H9 (cell line): ENCODE measurements around the gene ACTN3. TPM values are rescaled to one million over a fixed set of nuclear protein-coding genes. Genes with fewer than 3 reads are reported as not detected.

Source experiments
- DNase-seq: peaks from one replicate; pipeline ENCODE4 v3.0.0-alpha.2; 2017
- H2AFZ ChIP-seq: one replicate; pipeline ENCODE4 v1.6.1; 2013; ENCODE audit warnings: mild to moderate bottlenecking, low read length, control low read depth, moderate library complexity
- H2AK5ac ChIP-seq: 2 replicates; pipeline ENCODE4 v1.6.1; 2013; ENCODE audit warnings: low read length, control low read depth, mixed read lengths; ENCODE audit not compliant: insufficient read length
- H2BK120ac ChIP-seq: one replicate; pipeline ENCODE4 v1.6.1; 2013; ENCODE audit warnings: low read depth, mild to moderate bottlenecking, low read length, control low read depth, inconsistent platforms; ENCODE audit not compliant: poor library complexity, severe bottlenecking
- H2BK12ac ChIP-seq: 2 replicates; pipeline ENCODE4 v1.6.1; 2013; ENCODE audit warnings: low read length, control low read depth, mixed read lengths, low read depth; ENCODE audit not compliant: insufficient read length
- H2BK15ac ChIP-seq: 2 replicates; pipeline ENCODE4 v1.6.1; 2013; ENCODE audit warnings: low read depth, low read length, control low read depth
- H2BK20ac ChIP-seq: one replicate; pipeline ENCODE4 v1.6.1; 2013; ENCODE audit warnings: low read depth, mild to moderate bottlenecking, low read length, control low read depth, inconsistent platforms; ENCODE audit not compliant: poor library complexity, severe bottlenecking
- H2BK5ac ChIP-seq: 2 replicates; pipeline ENCODE4 v1.6.1; 2013; ENCODE audit warnings: low read length, control low read depth, mixed read lengths; ENCODE audit not compliant: insufficient read length
- H3K14ac ChIP-seq: 2 replicates; pipeline ENCODE4 v1.6.1; 2013; ENCODE audit warnings: low read length, control low read depth; ENCODE audit not compliant: insufficient read depth
- H3K18ac ChIP-seq: 2 replicates; pipeline ENCODE4 v1.6.1; 2013; ENCODE audit warnings: low read depth, mild to moderate bottlenecking, mixed read lengths, low read length, control low read depth; ENCODE audit not compliant: insufficient read length
- H3K23ac ChIP-seq: 2 replicates; pipeline ENCODE4 v1.6.1; 2013; ENCODE audit warnings: low read length, control low read depth, mixed read lengths, low read depth; ENCODE audit not compliant: insufficient read length
- H3K23me2 ChIP-seq: 2 replicates; pipeline ENCODE4 v1.6.1; 2013; ENCODE audit warnings: low read depth, mild to moderate bottlenecking, mixed read lengths, low read length, control low read depth; ENCODE audit not compliant: insufficient read length, poor library complexity, severe bottlenecking
- H3K27ac ChIP-seq: 2 replicates; pipeline ENCODE4 v1.5.1; 2013; ENCODE audit warnings: low read length, control low read depth, mixed read lengths, low read depth; ENCODE audit not compliant: insufficient read length
- H3K27me3 ChIP-seq: 2 replicates; pipeline ENCODE4 v1.6.1; 2013; ENCODE audit warnings: low read length, control low read depth, inconsistent platforms; ENCODE audit not compliant: insufficient read depth
- H3K4ac ChIP-seq: 2 replicates; pipeline ENCODE4 v1.6.1; 2013; ENCODE audit warnings: low read depth, mild to moderate bottlenecking, control low read depth, inconsistent platforms, low read length, moderate library complexity
- H3K4me1 ChIP-seq: 2 replicates; pipeline ENCODE4 v1.6.1; 2013; ENCODE audit warnings: low read length, control low read depth, inconsistent platforms; ENCODE audit not compliant: insufficient read depth
- H3K4me2 ChIP-seq: 2 replicates; pipeline ENCODE4 v1.6.1; 2013; ENCODE audit warnings: low read length, control low read depth, mixed read lengths; ENCODE audit not compliant: insufficient read length, insufficient read depth
- H3K56ac ChIP-seq: 2 replicates; pipeline ENCODE4 v1.6.1; 2013; ENCODE audit warnings: low read depth, mild to moderate bottlenecking, mixed read lengths, low read length, control low read depth; ENCODE audit not compliant: insufficient read length
- H3K79me1 ChIP-seq: 2 replicates; pipeline ENCODE4 v1.6.1; 2013; ENCODE audit warnings: low read depth, mild to moderate bottlenecking, moderate library complexity, low read length, control low read depth, inconsistent platforms; ENCODE audit not compliant: insufficient read depth, poor library complexity, severe bottlenecking
- H3K79me2 ChIP-seq: 2 replicates; pipeline ENCODE4 v1.6.1; 2013; ENCODE audit warnings: low read length, control low read depth, inconsistent platforms; ENCODE audit not compliant: insufficient read depth
- H3K9ac ChIP-seq: 2 replicates; pipeline ENCODE4 v1.6.1; 2013; ENCODE audit warnings: low read length, control low read depth, mixed read lengths; ENCODE audit not compliant: insufficient read length; ENCODE audit errors: extremely low read depth
- H3K9me3 ChIP-seq: one replicate; pipeline ENCODE4 v1.6.1; 2013; ENCODE audit warnings: low read depth, low read length, inconsistent platforms; ENCODE audit not compliant: control insufficient read depth
- H3T11ph ChIP-seq: one replicate; pipeline ENCODE4 v1.6.1; 2013; ENCODE audit warnings: mild to moderate bottlenecking, low read length, control low read depth, inconsistent platforms
- H4K20me1 ChIP-seq: one replicate; pipeline ENCODE4 v1.6.1; 2013; ENCODE audit not compliant: control insufficient read depth, insufficient read length, insufficient read depth
- H4K5ac ChIP-seq: 2 replicates; pipeline ENCODE4 v1.6.1; 2013; ENCODE audit warnings: low read depth, mild to moderate bottlenecking, mixed read lengths, low read length, control low read depth; ENCODE audit not compliant: insufficient read length
- H4K8ac ChIP-seq: replicated peaks from 2 replicates; pipeline ENCODE4 v1.6.1; 2013; ENCODE audit warnings: low read length, control low read depth, mixed read lengths, low read depth; ENCODE audit not compliant: insufficient read length
- H4K91ac ChIP-seq: 2 replicates; pipeline ENCODE4 v1.6.1; 2013; ENCODE audit warnings: low read depth, mild to moderate bottlenecking, moderate library complexity, mixed read lengths, low read length, control low read depth; ENCODE audit not compliant: insufficient read length
- H3K27ac Mint-ChIP-seq, 3 experiments: 2 replicates in 2 of 3; 3 replicates in 1 of 3; pipeline ENCODE4 v1.8.0; 2020 to 2021; ENCODE audit warnings: mixed read lengths in 3 of 3, mild to moderate bottlenecking in 1 of 3, moderate library complexity in 1 of 3
- H3K27me3 Mint-ChIP-seq: 2 replicates; pipeline ENCODE4 v1.8.0; 2021; ENCODE audit warnings: low read depth, mild to moderate bottlenecking, moderate library complexity, mixed read lengths
- H3K36me3 Mint-ChIP-seq, 3 experiments: 2 replicates in 2 of 3; 3 replicates in 1 of 3; pipeline ENCODE4 v1.8.0; 2020 to 2021; ENCODE audit warnings: low read depth in 3 of 3, mixed read lengths in 3 of 3; ENCODE audit not compliant: insufficient read depth in 1 of 3
- H3K4me1 Mint-ChIP-seq, 2 experiments: 2 replicates each; pipeline ENCODE4 v1.8.0; 2020; ENCODE audit warnings: mixed read lengths in 2 of 2
- H3K4me3 Mint-ChIP-seq, 2 experiments: 2 replicates in 1 of 2; 3 replicates in 1 of 2; pipeline ENCODE4 v1.8.0; 2020 to 2021; ENCODE audit warnings: mild to moderate bottlenecking in 2 of 2, mixed read lengths in 2 of 2, moderate library complexity in 1 of 2
- H3K9me3 Mint-ChIP-seq, 2 experiments: 2 replicates in 1 of 2; 3 replicates in 1 of 2; pipeline ENCODE4 v1.8.0; 2020; ENCODE audit warnings: mild to moderate bottlenecking in 2 of 2, mixed read lengths in 2 of 2, moderate library complexity in 1 of 2
- WGBS: extraction: QIAGEN DNeasy Blood & Tissue Kit; methylation state at CpG from one replicate; pipeline ENCODE4 v1.1.7; 2013; ENCODE audit warnings: missing lambda C conversion rate, low lambda C conversion rate, mixed read lengths; ENCODE audit not compliant: insufficient read length; ENCODE audit errors: extremely low coverage; 5-methylcytosine and 5-hydroxymethylcytosine counted together
- total RNA-seq: library from RNA; stranded (reverse); gene quantifications from 2 replicates; pipeline ENCODE4 v1.2.1, GENCODE V29; 2021
- TF ChIP-seq, protein P1 (sequence below): fragments of 200-600 bp; sonication (generic); conservative IDR thresholded peaks from 3 replicates; pipeline ENCODE4 v1.8.0; 2021; ENCODE audit warnings: antibody characterized with exemption, mild to moderate bottlenecking

The ACTN3 gene
- total RNA-seq, 1 experiment from 2014 or later = 45.7 TPM

DNA sequence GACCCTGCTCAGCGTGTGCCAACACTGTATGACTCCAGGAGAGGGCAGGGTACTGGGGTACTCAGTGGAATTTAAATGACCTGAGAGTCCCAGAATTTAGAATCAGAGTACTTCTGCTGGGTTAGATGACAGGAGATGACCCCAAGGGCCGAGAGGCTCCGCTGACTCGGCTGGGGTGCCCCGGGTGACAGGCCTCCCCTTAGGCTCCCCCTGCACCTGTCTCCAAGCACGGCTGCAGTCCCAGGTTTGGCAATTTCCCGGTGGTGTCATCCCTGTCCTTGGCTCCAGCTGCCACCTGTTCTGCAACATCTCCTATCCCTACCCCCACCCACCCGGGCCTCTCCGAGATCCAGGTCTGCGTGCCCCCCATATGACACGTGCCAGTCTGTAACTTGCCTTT is 1.3 kb downstream of the ACTN3 start:
- no peak overlapping the region for H4K8ac ChIP-seq
- no peak overlapping the region for H2BK12ac ChIP-seq
- no peak for DNase-seq
- no peak overlapping the region for H2BK120ac ChIP-seq
- no peak overlapping the region for H4K5ac ChIP-seq
- Mint-ChIP-seq H3K27me3 (no peaks in the 10 kb centered on the region; the same call in 1 of the 2 replicates), H3K4me3 (peak overlapping the region; percentile 82 to 85), H3K4me1 (peaks cover 37% of the 10 kb centered on the region in 2 experiments), H3K27ac (peak overlapping the region in 1 of 3 experiments; percentile 40; a peak in 1 of 7 replicates), H3K9me3 (no peaks in the 10 kb centered on the region; a peak in 1 of 5 replicates), H3K36me3 (peaks cover 2 to 30% (median 21%) of the 10 kb centered on the region in 3 experiments; a peak in 6 of 7 replicates)
- H3K27me3 ChIP-seq = no peaks in the 10 kb centered on the region
- no peaks in the 10 kb centered on the region for H3K23me2 ChIP-seq
- H3K56ac ChIP-seq = no peak overlapping the region
- no peak overlapping the region for H3K23ac ChIP-seq
- peak overlapping the region; percentile 57 for H3K4me2 ChIP-seq
- H3K18ac ChIP-seq = no peak overlapping the region
- no peak overlapping the region for H2BK5ac ChIP-seq
- H3K4me1 ChIP-seq = no peaks in the 10 kb centered on the region
- TF ChIP-seq, protein P1, sequence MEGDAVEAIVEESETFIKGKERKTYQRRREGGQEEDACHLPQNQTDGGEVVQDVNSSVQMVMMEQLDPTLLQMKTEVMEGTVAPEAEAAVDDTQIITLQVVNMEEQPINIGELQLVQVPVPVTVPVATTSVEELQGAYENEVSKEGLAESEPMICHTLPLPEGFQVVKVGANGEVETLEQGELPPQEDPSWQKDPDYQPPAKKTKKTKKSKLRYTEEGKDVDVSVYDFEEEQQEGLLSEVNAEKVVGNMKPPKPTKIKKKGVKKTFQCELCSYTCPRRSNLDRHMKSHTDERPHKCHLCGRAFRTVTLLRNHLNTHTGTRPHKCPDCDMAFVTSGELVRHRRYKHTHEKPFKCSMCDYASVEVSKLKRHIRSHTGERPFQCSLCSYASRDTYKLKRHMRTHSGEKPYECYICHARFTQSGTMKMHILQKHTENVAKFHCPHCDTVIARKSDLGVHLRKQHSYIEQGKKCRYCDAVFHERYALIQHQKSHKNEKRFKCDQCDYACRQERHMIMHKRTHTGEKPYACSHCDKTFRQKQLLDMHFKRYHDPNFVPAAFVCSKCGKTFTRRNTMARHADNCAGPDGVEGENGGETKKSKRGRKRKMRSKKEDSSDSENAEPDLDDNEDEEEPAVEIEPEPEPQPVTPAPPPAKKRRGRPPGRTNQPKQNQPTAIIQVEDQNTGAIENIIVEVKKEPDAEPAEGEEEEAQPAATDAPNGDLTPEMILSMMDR = no peak
- no peak overlapping the region for H2BK20ac ChIP-seq
- H3K79me1 ChIP-seq = no peaks in the 10 kb centered on the region
- no peak overlapping the region for H3K14ac ChIP-seq
- H3T11ph ChIP-seq = no peak overlapping the region
- H3K27ac ChIP-seq = no peak overlapping the region
- no peak overlapping the region for H4K91ac ChIP-seq
- no peaks in the 10 kb centered on the region for H3K79me2 ChIP-seq
- no peak overlapping the region for H2AFZ ChIP-seq
- H2AK5ac ChIP-seq = no peak overlapping the region
- H2BK15ac ChIP-seq = no peak overlapping the region
- H4K20me1 ChIP-seq = no peaks in the 10 kb centered on the region
- no peaks in the 10 kb centered on the region for H3K9me3 ChIP-seq
- no peak overlapping the region for H3K4ac ChIP-seq
- H3K9ac ChIP-seq = no peak overlapping the region
- WGBS = no CpG with 5 or more reads among the region's 11 CpGs
